ENCODE results near the gene EDDM13.
"Not testable (repeated sequence)": the region's sequence is repeated elsewhere in the genome, so short reads cannot be mapped to it uniquely, and the experiment has no call there.

The EDDM13 gene

DNA sequence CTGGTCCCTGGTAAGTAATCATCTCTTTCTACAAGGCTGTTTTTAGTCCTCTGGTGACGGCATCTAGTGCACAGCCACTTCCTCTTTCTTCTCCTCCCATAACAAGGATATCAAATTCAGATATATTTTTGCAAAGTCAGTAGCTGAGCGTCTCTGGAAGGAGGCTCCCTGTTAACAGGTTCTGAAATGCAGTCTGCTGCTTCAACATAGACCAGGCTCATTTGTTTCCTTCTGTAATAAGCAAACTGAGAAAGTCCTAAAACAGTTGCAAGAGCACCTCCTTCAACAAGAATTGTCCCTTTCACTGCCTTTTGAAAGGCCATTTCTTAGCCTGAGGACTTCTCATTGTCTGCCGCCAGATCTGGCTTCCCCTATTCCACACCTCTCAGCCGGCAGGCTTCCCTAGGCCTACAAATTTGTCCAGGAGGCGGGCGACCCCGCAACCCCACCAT is 49.5 kb downstream of the EDDM13 start:
- DNase-seq, result no peak

GRCh38 chr19:56324436-56324835 is 51.9 kb downstream of the EDDM13 start:
- no peak for DNase-seq

GRCh38 chr19:56332695-56333094 is 60.1 kb downstream of the EDDM13 start:
- DNase-seq, result no peak

GRCh38 chr19:56333506-56333905 is 61.0 kb downstream of the EDDM13 start:
- peak; percentile 69 for DNase-seq

GRCh38 chr19:56335371-56335770 is 62.8 kb downstream of the EDDM13 start:
- DNase-seq, result not testable (repeated sequence)

DNA sequence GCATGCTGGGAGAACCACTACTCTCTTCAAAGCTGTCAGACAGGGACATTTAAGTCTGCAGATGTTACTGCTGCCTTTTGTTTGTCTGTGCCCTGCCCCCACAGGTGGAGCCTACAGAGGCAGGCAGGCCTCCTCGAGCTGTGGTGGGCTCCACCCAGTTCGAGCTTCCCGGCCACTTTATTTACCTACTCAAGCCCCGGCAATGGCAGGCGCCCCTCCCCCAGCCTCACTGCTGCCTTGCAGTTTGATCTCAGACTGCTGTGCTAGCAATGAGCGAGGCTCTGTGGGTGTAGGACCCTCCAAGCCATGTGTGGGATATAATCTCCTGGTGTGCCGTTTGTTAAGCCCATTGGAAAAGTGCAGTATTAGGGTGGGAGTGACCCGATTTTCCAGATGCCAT is 64.5 kb downstream of the EDDM13 start:
- not testable (repeated sequence) for DNase-seq

DNA sequence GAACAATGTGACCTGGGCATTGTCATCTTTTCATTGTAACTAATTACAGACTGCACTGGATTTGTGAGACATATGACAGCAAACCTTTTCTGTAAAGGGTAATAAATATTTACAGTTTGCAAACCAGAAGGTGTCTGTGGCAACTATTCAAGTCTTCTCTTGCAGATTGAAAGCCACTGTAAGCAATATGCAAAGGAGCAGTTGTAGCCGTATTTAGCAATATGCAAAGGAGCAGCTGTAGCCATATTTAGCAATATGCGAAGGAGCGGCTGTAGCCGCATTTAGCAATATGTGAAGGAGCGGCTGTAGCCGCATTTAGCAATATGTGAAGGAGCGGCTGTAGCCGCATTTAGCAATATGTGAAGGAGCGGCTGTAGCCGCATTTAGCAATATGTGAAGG is 66.5 kb downstream of the EDDM13 start:
- DNase-seq, result not testable (repeated sequence)

DNA sequence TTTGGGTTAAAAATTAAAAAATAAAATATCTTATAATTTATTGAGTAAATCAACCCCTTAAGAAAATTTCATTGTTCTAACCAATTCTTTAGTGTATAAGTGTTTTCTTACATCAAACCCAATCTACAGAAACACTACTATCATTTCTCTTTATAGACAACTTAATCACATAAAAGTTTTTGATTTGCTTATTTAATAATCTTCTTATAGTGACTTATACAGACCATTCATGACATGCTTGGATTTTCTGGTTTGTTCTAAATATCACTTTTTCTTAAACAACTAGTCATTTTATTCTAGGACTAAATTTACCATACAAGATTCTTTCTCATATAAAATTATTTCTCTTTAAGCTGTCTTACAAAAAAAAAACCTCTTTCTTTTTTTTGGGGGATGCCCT is 69.4 kb downstream of the EDDM13 start:
- no peak for DNase-seq

DNA sequence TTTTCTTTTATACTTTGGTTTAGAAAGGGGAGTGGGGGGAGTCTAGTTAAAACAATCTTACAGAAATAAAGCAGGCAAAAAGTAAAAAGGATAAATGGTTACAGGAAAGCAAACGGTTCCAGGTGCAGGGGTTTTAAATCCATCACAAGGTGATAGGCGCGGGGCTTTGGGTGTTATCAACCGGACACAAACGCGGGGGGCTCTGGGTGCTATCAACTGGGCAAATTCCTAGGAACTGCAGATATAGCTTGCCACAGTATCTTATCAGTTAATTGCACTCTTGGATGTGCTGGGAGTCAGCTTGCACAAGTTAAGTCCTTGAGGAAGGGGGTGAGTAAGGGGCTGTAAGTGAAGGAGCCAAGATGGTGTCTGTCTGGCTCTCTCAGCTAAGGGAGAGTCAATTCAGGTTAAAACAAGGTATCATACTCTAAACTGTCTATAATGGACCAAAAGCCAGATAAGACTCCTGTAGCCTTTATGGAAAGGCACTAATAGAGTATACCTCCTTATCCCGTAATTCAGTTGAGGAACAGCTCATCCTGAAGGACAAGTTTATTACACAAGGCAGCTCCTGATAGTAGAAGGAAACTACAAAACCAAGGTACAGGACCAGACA is 74.7 kb downstream of the EDDM13 start:
- no peak for DNase-seq

- DNase-seq, result peak; percentile 2
Observed at GRCh38 chr19:56348289-56348877, 75.8 kb downstream of the EDDM13 start.

- peak; percentile 54 for DNase-seq
Observed at GRCh38 chr19:56350416-56351045, 78.0 kb downstream of the EDDM13 start.

- no peak for DNase-seq
Observed at GRCh38 chr19:56351208-56351607, 78.7 kb downstream of the EDDM13 start.

- no peak for DNase-seq
Observed at GRCh38 chr19:56355517-56355916, 83.0 kb downstream of the EDDM13 start.

- no peak for DNase-seq
Observed at GRCh38 chr19:56356944-56357343, 84.4 kb downstream of the EDDM13 start.
